HPDE6-E6E7 (cell line): ENCODE data around the gene GRIN2A.

Experiments
- DNase-seq: peaks from one replicate; pipeline ENCODE4 v3.0.0; 2011; ENCODE audit warnings: missing footprints; ENCODE audit errors: extremely low spot score

Gene GRIN2A

DNA sequence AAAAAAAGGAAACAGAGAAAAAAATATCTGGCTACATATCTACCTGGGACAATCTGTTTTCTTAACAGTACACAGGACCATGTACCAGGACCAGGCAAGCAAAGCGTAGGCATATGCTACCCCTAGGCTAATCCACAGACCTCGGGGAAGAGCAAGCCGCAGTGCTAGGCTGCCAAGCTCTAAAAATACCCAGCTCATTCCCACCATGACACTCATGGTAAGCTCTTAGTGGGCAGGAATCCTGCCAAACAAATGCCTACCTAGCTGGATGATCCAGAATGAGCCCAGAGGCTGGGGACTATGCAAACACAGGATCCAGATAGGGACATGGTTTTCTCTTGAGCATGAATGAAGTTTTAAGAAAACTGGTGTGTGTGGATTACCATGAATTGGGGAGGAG is 95.6 kb downstream of the GRIN2A start:
- no peak for DNase-seq

DNA sequence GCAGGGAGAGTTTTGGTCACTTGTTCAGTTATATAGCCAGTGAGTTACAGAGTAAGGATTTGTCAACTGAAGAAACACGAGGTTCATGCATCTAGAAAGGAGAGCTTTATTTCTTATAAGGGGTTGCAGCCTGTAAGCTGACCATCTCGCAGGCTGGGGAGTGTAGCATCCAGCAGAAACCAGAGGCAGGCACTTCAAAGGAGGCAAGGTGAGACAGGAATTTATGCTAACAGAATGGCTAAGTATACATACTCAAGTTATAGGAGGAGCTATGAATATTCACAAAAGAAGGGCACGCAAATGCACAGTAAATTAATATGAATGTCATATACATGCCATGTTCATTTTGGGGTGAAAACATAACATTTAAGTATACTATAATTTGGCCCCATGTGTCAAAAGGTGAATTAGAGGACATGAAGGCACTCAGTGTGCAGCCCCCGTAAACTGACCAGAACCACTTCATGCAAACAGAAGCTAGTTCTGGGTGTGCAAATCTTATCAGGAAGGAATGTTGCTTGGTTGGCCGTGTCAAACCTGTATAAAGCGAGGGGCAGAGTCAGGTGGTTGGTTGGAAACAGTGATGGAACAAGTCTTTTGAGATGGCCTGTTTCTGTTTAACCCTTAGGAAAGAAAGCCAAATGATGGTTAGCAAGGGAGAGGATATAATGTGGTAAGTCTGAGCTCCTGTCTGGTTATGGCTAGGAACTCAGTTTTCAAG is 97.0 kb downstream of the GRIN2A start:
- DNase-seq: no peak

DNA sequence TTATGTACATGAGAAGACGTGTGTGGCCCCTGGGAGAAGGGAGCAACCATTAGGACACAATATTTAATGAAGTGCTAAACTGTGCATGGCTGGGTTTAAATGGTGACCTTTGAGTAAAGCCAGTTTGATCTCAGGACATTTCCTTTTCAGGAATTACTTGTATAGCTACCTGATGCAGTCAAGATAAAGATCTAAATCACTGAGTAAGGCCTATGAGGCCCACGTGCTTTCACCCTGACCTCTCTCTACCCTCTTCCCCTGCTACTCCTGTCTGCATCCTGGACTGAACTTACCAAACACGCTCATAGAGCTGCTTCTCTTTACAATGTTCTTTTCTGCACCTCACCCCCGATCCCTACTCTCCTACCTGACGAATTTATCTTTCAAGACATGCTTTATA is 98.9 kb downstream of the GRIN2A start:
- no peak for DNase-seq

DNA sequence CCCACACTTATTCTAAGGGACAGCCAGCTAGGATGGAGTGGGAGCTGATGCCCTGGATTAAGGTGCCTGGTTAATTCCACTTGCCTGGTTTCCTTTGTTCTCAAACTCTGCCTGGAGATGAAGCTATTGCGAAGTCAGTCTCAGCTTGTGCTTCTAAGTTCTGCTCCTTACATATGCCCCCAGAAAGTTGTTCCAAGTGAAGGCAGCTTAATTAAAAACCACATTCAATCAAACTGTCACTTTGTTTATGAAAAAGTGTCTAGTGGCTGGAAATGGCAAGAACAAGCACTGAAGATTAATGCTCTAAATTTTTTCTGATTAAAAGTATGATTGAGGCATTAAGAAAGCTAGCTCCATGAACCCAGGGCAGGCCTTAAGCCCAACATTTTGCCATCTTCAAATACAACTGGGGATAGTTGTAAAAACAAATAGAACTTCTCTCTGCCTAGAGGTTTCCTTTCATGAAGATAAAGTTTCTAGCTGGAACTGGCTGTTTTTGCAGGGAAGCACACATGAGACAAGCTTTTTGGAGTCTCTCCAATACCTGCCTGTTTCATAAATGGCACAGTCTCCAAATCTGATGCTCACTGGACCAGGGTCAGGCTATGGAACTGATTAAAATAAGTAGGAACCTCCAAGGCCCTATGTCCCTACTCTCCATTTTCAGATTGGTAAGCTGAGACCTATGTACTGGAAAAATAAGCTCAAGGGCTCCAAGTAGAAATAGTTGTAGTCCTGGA is 100.9 kb downstream of the GRIN2A start:
- no peak for DNase-seq

DNA sequence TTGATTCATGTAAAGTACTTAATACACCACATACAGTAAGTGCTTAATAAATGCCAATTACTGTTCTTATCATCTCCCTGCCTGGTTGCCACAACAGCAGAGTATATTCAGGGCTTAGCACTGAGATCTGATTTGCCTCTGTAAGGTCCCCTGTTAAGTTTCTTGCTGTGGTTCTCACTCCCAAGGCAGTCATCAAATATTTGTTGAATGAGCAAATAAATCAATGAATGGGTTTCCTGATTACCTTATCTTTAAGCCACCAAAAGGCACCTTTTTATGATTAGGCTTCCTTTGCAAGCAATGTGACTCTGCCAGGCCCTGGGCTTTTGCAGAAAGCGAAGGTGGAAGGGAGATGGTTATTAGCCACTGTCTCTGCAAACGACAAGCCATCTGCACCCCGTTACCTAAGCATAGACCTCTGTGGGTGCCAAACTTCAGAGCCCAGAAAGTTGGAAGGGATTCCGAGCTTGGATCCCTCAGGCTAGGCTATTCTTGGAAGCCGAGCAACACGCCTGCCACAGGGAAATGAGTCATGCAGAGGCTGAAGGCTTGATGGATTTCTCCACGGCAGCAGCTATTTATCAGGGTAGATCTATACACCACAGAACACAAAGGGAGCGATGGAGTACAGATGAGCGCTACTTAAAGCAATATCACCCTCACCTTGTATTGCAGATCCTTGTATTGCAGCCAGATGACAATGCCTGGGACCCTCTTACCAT is 102.0 kb downstream of the GRIN2A start:
- DNase-seq: no peak

DNA sequence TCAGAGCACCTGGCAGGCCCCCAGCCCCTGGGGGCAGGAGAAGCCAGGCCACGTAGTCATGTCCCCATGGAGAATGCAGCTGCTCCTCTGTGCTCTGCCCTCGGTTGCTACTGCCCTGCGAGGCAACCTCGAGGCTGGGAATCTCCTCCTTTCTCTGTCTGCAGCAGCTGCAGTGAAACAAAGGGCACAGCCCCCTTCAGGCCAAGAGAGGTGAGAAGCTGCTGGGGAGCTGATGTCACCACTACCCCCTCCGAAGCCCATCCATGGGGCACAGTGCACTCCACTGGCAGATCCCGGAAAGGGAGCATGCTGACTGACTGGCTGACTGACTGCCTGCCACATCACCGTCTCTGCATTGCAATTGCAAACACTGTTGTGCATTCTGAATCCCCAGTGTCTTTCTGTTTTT is 103.7 kb downstream of the GRIN2A start:
- no peak for DNase-seq

DNA sequence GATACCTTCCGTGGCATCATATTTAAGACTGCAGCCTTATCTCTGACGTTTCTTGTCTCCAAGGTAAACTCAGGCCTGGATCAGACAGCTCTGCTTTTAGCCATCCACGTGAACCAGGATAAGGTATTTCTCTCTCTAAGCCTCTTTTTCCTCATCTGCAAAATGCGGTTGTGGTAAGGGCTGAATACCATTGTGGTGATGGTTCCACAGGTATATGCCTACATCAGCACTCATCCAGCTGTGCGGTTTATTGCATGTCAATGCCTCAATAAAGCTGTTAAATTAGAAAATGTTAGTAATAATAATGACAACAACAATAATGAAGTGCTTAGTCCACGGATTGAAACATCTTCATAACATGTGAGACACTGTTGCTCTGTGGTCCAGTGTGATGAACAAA is 104.4 kb downstream of the GRIN2A start:
- no peak for DNase-seq

DNA sequence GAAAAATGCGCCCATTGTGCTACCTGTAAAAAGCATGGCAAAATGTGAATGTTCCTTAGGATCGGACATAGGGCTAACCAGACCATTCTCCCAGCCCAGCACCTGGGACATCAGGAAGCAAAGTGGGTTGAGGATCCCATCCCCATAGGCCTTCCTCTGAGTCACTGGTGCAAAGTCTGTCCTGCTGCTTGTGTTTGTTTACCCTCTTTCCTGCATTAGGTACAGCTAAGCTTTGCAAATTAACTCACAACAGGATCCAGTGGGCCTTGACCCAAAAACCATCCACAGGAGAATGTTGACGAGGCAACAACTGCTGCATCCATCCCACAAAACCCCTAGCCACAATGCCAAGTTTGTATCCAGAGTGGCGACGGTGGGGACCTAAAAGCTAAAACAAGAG is 106.2 kb downstream of the GRIN2A start:
- DNase-seq: no peak

DNA sequence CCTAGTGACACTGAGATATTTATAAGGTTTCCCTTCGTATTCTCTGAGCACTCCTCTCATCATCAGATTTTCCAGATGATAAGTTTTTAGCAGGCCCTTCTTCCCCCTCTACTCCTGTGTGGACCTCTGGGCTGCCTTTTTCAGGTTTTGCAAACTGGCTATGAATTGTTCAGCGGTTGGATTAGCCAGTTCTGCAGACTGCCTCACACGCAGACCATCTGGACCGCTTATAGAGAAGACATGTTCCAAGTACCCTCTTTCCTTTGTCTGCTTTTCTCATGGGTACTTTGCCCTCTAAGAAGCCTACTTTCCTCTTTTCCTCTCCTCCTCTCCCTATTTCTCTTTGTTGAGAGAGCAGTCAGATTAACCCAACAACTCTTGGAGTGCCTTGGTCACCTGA is 111.6 kb downstream of the GRIN2A start:
- no peak for DNase-seq

DNA sequence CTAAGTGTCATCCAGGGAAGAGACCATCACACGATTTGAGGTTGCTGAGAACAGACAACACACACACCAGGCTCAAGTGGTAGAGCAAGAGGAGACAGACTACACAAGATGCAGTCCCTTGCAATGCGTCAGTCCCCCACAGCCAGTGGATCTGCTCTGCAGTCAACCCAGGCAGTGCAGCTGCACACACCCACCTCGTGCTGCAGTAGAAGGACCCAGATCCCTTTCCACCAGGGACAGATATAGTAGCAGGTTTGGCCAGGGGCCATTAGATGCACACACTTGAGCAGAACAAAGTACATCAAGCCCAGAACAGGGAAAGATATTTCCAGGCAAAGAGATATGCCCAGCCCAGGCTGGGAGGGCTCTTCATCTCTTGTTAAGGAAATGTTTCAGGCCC is 112.9 kb downstream of the GRIN2A start:
- no peak for DNase-seq

DNA sequence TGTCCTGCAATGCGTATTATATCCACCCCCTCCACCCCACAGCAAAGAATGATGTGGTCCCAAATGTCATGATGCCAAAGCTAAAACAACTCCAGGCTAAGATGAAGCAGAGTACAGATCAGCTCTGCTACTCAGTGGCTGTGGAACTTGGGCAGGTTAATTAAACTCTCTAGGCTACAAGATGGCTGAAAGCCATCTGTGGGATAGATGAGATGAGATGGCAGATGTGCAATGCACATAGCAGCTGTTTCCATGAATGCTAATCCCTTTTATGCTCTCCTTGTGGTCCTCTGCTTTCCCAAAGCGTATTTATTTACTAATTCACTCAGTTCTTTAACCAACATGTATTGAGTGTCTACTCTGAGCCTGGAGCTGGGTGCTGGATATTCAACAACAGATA is 114.4 kb downstream of the GRIN2A start:
- no peak for DNase-seq

DNA sequence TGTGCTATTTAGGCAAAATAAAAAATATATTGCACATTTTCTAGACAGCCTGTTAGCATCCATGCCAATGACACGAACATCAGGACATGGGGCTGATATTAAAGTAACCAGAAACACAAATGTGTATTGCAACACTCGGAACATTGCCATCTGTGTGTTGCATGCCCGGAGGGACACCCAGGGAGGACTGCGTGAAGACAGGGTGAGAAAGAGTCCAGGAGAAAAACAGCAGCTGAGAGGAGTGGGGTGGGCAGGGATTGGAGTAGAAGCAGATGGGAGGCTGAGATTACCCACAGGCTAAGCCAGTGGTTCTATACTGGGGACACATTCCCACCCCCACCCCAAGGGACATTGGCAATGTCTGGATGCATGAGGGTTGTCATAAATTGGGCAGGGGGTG is 114.8 kb downstream of the GRIN2A start:
- no peak for DNase-seq

DNA sequence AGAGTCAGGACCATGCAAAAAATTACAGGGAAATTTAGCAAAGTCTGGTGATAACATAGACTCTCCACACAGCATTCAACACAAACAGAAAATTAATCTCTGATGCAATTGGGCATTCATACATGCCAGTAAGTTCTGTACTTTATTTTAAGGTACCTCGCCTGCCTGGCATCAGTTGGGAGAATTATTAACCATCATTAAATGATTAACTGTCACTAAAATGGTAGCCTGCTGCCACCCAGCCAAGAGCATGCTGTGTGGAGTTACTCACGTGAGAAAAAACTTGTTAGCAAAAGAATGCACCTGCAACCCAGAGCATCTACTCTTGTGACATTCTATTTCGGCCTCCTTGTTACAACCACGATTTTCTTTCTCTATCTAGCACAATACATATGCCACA is 117.2 kb downstream of the GRIN2A start:
- no peak for DNase-seq

DNA sequence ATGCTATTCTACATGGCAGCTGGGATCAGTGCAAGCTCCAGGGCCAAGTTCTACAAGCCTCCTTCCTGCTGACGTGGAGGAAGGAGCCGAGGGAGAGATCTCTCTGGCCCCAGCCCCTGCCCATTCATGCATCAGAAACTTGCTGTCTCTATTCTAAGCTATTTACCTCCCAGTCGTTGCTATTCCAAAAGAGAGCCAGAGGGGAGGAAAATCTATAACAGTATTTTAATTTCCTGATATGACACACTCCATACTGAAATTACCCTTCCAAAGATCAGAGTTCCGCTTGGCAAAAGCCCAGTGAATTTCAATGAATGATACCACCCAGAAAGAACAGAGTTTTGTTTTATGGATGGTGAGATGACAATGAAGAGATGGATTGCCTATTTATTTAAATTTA is 133.4 kb downstream of the GRIN2A start:
- no peak for DNase-seq

DNA sequence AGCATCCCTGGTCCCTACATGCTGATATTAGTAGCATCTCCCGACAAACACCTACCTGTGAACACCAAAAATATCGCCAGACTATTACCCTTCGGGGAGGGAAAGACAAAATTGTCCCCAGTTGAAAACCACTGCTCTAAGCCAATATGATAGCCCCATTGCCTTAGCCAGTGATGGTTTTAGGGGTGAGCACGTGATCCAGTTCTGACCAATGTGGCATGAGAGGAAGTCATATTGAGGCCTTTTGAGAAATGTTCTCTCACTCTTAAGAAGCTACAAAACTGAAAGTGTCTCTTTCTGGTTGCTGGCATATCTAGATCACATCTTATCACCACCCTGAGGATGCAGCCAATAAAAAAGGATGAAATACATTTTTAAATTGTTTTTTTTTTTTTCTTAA is 136.3 kb downstream of the GRIN2A start:
- no peak for DNase-seq

DNA sequence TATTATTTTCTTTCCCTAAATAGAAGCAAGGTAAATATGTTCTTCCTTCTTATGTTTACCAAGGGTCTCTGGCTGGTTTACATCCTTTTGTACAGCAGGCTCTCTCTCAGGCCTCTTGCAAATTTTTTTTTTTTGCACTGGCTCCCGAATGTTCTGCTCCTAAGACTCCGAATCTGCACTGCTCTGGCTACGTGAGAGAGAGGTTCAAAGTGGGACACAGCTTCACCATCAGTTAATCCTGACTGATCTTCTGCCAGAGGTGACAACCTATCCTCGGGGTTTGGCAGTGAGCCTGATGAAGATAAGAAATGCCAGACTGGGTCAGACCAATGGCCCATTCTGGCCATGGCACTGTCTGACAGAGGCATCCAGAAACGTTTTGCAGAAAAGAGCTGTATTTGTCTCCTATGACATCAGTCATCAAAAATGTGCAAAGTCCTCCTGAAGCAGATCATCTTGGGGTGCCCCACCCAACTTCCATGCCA is 136.9 kb downstream of the GRIN2A start:
- DNase-seq: no peak

DNA sequence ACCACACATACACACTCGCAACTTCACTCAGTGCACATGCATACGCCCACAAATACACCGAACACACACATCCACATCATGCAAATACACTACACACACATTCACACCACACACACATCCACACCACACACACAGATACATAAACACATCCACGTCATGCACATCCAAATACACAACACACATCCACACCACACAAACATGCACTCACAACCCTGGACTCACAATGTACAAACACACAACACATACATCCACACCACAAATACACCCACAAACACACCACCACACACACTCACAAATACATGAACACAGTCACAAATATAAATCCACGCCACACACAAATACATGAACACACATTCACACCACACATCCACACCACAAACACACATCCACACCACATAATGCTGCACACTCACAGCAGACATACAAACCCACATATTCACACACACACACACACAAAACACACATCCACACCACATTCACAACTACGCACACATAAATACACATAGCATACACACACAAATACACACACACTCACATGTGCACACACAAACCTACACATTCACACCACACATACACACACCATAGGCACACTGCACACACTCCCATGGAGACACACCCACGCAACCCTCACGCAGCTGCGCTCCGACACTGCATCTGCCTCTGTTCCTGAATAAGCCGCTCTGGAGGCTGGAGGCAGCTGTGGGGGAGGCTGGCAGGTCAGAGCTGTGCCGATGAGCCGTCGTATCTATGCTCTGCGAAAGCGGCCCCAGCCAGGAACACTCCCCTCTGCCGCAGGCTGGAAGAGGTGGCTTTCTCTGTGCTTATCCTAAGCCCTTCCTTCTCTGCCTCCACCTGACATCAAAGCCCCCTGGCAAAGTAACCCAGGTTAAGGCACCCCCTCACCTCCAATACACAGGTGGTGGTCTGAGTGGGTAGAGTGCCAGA is 141.8 kb downstream of the GRIN2A start:
- DNase-seq: no peak

DNA sequence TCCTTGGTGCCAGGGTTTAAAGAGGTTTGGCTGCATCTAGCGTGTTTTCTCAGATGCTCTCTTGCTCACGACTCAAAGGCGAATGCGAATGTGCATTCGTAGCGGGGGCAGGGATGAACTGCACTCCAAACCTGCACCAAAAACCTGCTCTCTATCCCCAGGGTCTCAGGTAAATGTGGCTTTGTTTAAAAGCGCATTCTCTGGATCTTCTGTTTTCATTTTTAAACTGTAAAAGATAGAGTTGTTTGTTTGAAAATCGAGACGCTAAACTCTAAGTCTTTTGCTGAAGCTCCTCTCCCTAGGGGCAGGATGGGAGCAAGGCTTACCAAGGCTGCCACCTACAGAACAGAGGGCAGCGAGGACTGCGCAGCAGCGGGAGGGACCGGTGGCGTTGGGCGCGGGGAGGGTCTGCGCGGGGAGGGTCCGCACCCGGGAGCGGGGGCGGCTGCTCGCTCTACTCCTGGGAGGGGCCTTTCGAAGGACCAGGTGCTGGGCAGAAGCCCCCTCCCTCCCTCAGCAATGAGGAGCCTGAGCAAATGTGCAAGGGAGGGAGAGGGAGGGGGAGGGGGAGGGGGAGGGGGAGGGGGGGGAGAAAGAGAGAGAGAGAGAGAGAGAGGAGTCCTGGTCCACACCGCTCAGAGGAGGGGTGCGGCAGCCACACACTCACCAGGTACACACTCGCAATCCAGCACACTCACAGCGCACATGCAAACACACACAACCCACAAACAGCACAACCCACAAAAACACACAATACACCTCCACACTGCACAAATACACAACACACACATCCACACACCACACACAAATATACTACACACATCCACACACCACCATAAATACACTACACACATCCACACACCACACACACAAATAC is 142.8 kb downstream of the GRIN2A start:
- no peak for DNase-seq

DNA sequence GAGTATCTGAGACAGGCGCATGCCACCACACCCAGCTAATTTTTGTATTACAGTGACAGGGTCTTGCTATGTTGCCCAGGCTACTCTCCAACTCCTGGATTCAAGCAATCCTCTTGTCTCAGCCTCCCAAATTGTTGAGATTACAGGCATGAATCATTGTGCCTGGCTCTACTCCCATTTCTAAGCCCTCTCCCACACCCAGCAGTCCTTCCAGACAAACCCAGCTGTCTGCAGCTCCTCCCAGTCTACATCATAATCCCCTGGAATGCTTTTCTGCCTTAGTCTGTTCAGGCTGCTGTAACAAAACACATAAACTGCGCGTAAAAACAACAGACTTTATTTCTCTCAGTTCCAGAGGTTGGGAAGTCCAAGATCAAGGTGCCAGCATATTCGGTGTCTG is 144.5 kb downstream of the GRIN2A start:
- DNase-seq: no peak

DNA sequence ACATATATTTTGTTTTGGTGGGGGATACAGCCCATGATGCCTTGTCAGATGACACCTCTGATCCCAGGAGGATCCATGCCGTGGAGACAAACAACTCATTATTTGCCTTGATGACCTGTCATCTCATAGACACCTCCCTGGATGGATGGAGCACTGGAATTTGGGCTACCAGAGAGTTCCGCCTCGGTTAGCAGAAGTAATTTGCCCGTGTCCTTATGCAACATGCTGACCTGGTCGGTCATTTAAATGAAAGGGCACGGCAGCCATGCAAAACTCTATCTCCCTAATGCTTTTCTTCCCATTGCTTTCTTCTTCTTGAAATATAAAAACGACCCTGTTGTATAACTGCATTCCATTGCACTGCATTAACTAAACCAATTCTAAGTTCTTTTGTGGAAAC is 145.3 kb downstream of the GRIN2A start:
- no peak for DNase-seq

DNA sequence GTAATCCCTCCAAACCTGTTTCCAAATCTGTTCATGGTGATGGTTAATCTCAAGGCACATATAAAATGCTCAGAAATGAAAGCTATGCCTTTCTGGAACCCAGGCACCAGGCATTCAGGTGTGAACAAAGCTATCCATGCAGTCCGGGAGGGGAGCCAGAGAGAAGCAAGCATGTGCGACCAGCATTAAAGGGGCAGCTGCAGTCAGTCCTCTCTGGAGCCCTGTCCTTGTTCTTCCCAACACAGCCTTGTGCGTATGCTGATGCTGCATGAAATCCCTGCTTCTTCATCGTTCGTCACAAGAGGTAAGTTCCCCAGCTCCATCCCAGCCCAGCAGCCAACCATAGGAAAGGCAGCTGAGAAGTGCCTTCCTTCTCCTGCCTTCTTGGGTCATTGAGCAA is 148.7 kb downstream of the GRIN2A start:
- DNase-seq: no peak
